Omental fat pad (tissue), 4 donors: ENCODE data around the gene ARHGEF26. TPM values are rescaled to one million over a fixed set of nuclear protein-coding genes. Genes with fewer than 3 reads are reported as not detected.

Experiments
- ATAC-seq: fragments of 150-250 bp; one replicate; pipeline ENCODE4 v1.9.1; 2016; ENCODE audit warnings: mild to moderate bottlenecking, moderate library complexity; ENCODE audit not compliant: low FRiP score
- DNase-seq: peaks from one replicate; pipeline ENCODE4 v3.0.0-alpha.2; 2019; ENCODE audit warnings: low spot score
- total RNA-seq, 4 donors: library from RNA; depleted of rRNA; stranded (reverse); fragments of >200 nt; gene quantifications; one replicate each; pipeline ENCODE4 v1.1.0, GENCODE V29; 2016
- TF ChIP-seq, protein P1 (sequence below), 3 donors: fragments of 450-650 bp; IDR thresholded peaks; one replicate each; pipeline ENCODE4 v1.5.1; 2016 to 2017; ENCODE audit warnings: antibody characterized with exemption in 3 of 3, mild to moderate bottlenecking in 3 of 3, moderate library complexity in 2 of 3

The ARHGEF26 gene
- total RNA-seq, 4 donors from 2014 or later: 12.0 to 26.9 (median 14.1) TPM

DNA sequence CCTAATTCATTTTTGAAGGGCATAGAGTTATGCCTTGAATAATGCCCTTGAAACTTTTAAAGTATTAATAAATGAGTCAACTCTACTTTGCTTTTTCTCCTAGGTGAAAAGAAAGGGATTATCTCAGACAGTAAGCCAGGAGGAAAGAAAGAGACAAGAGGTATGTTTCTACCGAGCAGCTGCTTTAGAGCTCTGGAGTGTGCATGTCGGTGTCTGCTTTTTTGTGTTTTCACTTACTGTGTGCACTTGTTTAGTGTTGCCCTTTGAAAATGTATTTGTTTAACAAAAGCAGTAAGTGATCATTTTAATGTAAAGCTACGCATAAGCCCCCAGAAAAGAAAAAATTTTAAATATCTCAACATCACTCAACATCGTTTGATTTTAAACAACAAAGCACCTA lies 28.1 kb downstream of the ARHGEF26 start:
- DNase-seq (no peak), ATAC-seq (no peak)
- TF ChIP-seq, protein P1, sequence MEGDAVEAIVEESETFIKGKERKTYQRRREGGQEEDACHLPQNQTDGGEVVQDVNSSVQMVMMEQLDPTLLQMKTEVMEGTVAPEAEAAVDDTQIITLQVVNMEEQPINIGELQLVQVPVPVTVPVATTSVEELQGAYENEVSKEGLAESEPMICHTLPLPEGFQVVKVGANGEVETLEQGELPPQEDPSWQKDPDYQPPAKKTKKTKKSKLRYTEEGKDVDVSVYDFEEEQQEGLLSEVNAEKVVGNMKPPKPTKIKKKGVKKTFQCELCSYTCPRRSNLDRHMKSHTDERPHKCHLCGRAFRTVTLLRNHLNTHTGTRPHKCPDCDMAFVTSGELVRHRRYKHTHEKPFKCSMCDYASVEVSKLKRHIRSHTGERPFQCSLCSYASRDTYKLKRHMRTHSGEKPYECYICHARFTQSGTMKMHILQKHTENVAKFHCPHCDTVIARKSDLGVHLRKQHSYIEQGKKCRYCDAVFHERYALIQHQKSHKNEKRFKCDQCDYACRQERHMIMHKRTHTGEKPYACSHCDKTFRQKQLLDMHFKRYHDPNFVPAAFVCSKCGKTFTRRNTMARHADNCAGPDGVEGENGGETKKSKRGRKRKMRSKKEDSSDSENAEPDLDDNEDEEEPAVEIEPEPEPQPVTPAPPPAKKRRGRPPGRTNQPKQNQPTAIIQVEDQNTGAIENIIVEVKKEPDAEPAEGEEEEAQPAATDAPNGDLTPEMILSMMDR (IDR thresholded peaks at IDR 0.05): no peak

DNA sequence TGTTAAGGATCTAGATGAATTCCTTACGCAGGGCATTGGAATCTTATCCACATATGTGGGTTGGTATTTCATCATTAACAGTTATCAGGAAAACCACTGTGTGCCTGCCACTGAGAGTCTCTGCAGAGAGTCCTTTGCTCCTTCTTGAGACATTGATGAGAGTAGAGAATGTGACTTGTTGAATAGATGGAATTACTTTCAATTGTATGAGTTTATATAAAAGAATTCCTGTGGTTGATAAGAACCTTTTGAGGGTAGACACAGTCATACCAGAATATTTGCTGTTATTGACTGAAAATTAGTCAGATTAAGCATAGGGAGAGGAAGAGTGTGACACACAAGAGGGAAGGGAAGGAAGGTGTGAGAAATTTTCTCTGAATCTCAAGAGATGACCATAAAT lies 30.8 kb downstream of the ARHGEF26 start:
- TF ChIP-seq, protein P1 (IDR thresholded peaks at IDR 0.05): no peak
- ATAC-seq: no peak
- DNase-seq: no peak

DNA sequence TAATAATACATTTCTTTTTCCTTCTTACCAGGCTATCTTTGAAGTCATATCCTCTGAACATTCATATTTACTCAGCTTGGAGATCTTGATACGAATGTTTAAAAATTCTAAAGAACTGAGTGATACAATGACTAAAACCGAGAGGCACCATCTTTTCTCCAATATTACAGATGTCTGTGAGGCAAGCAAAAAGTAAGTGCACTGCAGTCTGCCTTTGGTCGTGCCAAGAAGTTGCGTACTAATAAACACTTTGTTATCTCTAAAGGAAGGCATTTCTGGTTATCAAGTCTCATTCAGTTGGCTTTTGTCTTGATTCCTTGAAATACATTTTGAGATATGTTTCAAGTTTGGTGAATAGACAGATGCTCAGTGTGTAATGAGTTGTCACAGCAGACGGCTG lies 31.6 kb downstream of the ARHGEF26 start:
- ATAC-seq (no peak), DNase-seq (no peak)
- TF ChIP-seq, protein P1 (IDR thresholded peaks at IDR 0.05): no peak

DNA sequence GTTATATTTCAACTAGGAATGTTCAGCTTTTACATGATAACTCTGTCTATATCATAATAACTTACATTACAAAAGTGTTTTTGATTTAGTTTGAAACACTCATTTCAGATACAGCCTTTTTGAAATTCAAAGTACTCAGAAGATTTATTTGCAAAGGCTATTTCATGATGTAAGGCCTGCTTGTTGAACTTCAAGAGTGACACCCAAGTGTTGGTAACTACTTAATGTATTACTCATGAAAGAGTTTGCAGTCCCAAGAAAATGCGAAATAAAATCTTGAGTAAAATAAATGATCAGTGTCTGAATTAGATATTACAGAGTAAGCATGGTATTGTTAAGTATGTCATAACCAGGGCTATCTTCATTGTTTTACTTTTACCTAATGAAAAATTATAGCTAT lies 35.3 kb downstream of the ARHGEF26 start:
- TF ChIP-seq, protein P1 (IDR thresholded peaks at IDR 0.05): no peak
- DNase-seq (no peak), ATAC-seq (no peak)

DNA sequence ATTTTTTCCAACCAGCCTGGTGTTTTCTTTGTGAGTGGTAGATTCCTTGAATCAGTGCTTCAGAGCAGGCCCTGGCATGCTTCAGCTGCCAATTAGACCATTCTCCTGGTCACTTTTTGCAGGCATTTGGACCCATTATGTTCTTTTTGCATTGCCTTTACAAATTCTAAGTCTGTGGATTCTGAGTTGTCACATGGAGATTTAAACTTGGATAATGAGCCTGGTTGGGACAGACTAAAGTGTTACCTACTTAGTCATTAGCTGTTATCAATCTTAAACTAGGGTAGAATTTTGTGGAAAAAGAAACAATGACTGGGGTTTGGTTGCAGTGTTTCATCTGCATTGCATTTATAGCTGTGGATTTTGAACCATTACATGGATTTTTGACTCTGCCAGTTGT lies 40.6 kb downstream of the ARHGEF26 start:
- ATAC-seq: no peak
- TF ChIP-seq, protein P1 (IDR thresholded peaks at IDR 0.05): no peak
- DNase-seq: no peak

DNA sequence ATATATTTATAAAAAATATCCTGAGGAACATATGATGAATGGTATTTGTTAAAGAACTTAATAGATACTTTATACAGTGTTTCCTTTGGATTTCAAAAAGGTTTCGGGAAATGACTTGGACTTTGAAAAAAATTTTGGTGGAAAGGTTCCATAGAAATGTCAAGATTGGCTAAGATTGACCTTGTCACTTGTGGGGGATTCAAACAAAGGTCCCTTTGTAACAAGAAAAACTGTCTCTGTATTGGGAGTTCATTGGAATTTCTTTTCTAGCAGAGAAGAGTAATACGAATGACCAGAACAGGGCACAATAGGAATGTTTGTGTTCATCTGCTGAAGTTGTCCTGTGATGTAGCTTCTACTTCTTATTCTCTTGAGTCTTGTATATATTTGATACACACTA lies 43.2 kb downstream of the ARHGEF26 start:
- TF ChIP-seq, protein P1 (IDR thresholded peaks at IDR 0.05): no peak
- no peak for DNase-seq
- ATAC-seq: no peak

DNA sequence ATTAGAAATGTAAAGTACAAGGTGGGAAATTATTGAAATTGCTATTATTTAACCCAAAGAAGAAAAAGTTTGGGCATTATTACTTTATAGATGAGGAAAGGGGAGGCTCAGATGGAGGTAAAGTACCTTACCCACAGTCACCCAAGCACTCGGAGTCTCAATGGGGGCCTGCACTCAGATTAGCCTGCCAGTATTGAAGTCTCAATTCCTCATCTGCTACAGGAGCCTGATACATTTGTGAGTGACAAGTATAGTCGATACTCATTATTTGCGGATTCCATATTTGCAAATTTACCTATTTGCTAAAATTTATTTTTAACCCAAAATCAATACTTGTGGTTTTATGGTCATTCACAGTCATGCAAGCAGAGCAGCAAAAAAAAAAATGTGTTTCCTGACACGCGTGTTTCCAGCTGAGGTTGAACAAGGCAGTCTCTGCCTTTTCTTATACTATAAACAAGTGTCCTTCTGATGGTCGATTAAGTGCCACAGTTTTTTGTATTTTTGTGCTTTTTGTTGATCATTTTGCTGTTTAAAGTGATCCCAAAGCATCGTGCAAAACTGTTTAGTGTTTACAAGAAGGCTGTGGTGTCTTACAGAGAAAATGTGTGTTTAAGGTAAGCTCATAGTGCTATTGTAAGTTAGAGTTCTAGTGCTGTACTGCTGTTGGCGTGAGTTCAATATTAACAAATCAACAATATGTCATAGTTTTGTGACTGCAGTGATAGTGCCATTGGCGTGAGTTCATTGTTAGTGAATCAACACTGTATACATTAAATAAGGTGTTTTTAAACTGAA lies 48.0 kb downstream of the ARHGEF26 start:
- no peak for DNase-seq
- no peak for ATAC-seq
- TF ChIP-seq, protein P1 (IDR thresholded peaks at IDR 0.05): no peak
